GM23338 (cell line): ENCODE results near the gene DTL. TPM values are rescaled to one million over a fixed set of nuclear protein-coding genes. Genes with fewer than 3 reads are reported as not detected.

Experiments
- ATAC-seq: fragments of 200-7000 bp; cut with Tn5 transposase; 3 replicates; pipeline ENCODE4 v1.9.1; 2020
- DNase-seq: peaks from one replicate; pipeline ENCODE4 v3.0.0-alpha.2; 2015; ENCODE audit warnings: low spot score
- H2AFZ ChIP-seq: fragments of 200-600 bp; sonication (generic); 2 replicates; pipeline ENCODE4 v1.8.0; 2016; ENCODE audit warnings: antibody characterized with exemption, mild to moderate bottlenecking, moderate library complexity
- H3F3A ChIP-seq: fragments of 200-600 bp; sonication (generic); replicated peaks from 2 replicates; pipeline ENCODE4 v1.8.0; 2017; ENCODE audit warnings: antibody characterized with exemption, mixed run types, low read depth
- H3K27ac ChIP-seq: fragments of 200-600 bp; sonication (generic); 2 replicates; pipeline ENCODE4 v1.6.1; 2016; ENCODE audit warnings: low read depth
- H3K27me3 ChIP-seq: fragments of 200-600 bp; sonication (generic); 2 replicates; pipeline ENCODE4 v1.8.0; 2016; ENCODE audit warnings: mild to moderate bottlenecking, mixed run types, moderate library complexity; ENCODE audit not compliant: insufficient read depth
- H3K36me3 ChIP-seq: fragments of 200-600 bp; sonication (generic); 2 replicates; pipeline ENCODE4 v1.8.0; 2016; ENCODE audit warnings: mild to moderate bottlenecking; ENCODE audit not compliant: insufficient read depth
- H3K4me1 ChIP-seq: fragments of 200-600 bp; sonication (generic); 2 replicates; pipeline ENCODE4 v1.8.0; 2016; ENCODE audit warnings: mild to moderate bottlenecking, moderate library complexity; ENCODE audit not compliant: insufficient read depth
- H3K4me2 ChIP-seq: fragments of 200-600 bp; sonication (generic); 2 replicates; pipeline ENCODE4 v1.7.1; 2017; ENCODE audit warnings: mixed run types
- H3K4me3 ChIP-seq: fragments of 200-600 bp; sonication (generic); 2 replicates; pipeline ENCODE4 v1.6.1; 2016; ENCODE audit warnings: mixed run types
- H3K79me2 ChIP-seq: fragments of 200-600 bp; sonication (generic); replicated peaks from 2 replicates; pipeline ENCODE4 v1.8.0; 2017; ENCODE audit warnings: mild to moderate bottlenecking; ENCODE audit not compliant: insufficient read depth
- H3K9me2 ChIP-seq: fragments of 200-600 bp; sonication (generic); 2 replicates; pipeline ENCODE4 v1.8.0; 2017; ENCODE audit not compliant: insufficient read depth
- H4K20me1 ChIP-seq: fragments of 200-600 bp; sonication (generic); replicated peaks from 2 replicates; pipeline ENCODE4 v1.8.0; 2017; ENCODE audit warnings: mild to moderate bottlenecking; ENCODE audit not compliant: insufficient read depth
- H3K27ac Mint-ChIP-seq: 2 replicates; pipeline ENCODE4 v1.8.0; 2020; ENCODE audit warnings: inconsistent platforms, mild to moderate bottlenecking, moderate library complexity, mixed read lengths
- H3K27me3 Mint-ChIP-seq: 3 replicates; pipeline ENCODE4 v1.8.0; 2022; ENCODE audit warnings: low read depth, mild to moderate bottlenecking, moderate library complexity, mixed read lengths, inconsistent platforms; ENCODE audit not compliant: insufficient read depth, poor library complexity
- H3K36me3 Mint-ChIP-seq: 3 replicates; pipeline ENCODE4 v1.8.0; 2021; ENCODE audit warnings: low read depth, mild to moderate bottlenecking, inconsistent platforms, moderate library complexity, mixed read lengths
- H3K4me1 Mint-ChIP-seq: 3 replicates; pipeline ENCODE4 v1.8.0; 2020; ENCODE audit warnings: mild to moderate bottlenecking, inconsistent platforms, mixed read lengths
- H3K4me3 Mint-ChIP-seq: 3 replicates; pipeline ENCODE4 v1.8.0; 2021; ENCODE audit warnings: moderate library complexity, mild to moderate bottlenecking, inconsistent platforms, mixed read lengths
- H3K9me3 Mint-ChIP-seq: 3 replicates; pipeline ENCODE4 v1.8.0; 2020; ENCODE audit warnings: moderate library complexity, mild to moderate bottlenecking, inconsistent platforms, mixed read lengths
- CREB1 ChIP-seq: fragments of 250-450 bp; sonication (Bioruptor Pico); IDR thresholded peaks from 2 replicates; pipeline ENCODE4 v1.5.0; 2020; ENCODE audit warnings: low read depth, mild to moderate bottlenecking, moderate library complexity
- EZH2 ChIP-seq: fragments of 200-600 bp; sonication (generic); IDR thresholded peaks from one replicate; pipeline ENCODE4 v1.8.0; 2017; ENCODE audit warnings: antibody characterized with exemption, mild to moderate bottlenecking, low read depth; ENCODE audit not compliant: unreplicated experiment
- EZH2phosphoT487 ChIP-seq: fragments of 200-600 bp; sonication (generic); IDR thresholded peaks from one replicate; pipeline ENCODE4 v1.8.1; 2018; ENCODE audit warnings: antibody characterized with exemption; ENCODE audit not compliant: unreplicated experiment
- JUNB ChIP-seq: IDR thresholded peaks from one replicate; pipeline ENCODE4 v1.6.1; 2016; ENCODE audit warnings: antibody characterized with exemption; ENCODE audit not compliant: unreplicated experiment
- NANOG ChIP-seq: IDR thresholded peaks from 2 replicates; pipeline ENCODE4 v1.6.1; 2016; ENCODE audit warnings: antibody characterized with exemption, borderline replicate concordance
- POLR2AphosphoS5 ChIP-seq: IDR thresholded peaks from 2 replicates; pipeline ENCODE4 v1.6.1; 2016; ENCODE audit warnings: antibody characterized with exemption, low read depth
- STAT1 ChIP-seq: IDR thresholded peaks from one replicate; pipeline ENCODE4 v1.6.1; 2016; ENCODE audit warnings: antibody characterized with exemption; ENCODE audit not compliant: unreplicated experiment
- ZNF114 ChIP-seq: fragments of 250-450 bp; sonication (Bioruptor Pico); IDR thresholded peaks from 2 replicates; pipeline ENCODE4 v1.5.0; 2020; ENCODE audit warnings: mild to moderate bottlenecking, moderate library complexity
- polyA plus RNA-seq: library from polyadenylated mRNA; unstranded; fragments of >200 nt; fragmentation: Nextera tagmentation; extraction: Ambion mirVana; gene quantifications from 2 replicates; pipeline ENCODE4 v1.2.1, GENCODE V29; 2016
- total RNA-seq: library from RNA; depleted of rRNA; stranded (reverse); fragments of >200 nt; shearing (Covaris generic); gene quantifications from 2 replicates; pipeline ENCODE4 v1.2.3, GENCODE V29; 2014
- TF ChIP-seq, protein P1 (sequence below): fragments of 250-450 bp; sonication (Bioruptor Pico); IDR thresholded peaks from 2 replicates; pipeline ENCODE4 v1.5.0; 2020; ENCODE audit warnings: mild to moderate bottlenecking, moderate library complexity
- TF ChIP-seq, protein P2 (sequence below): IDR thresholded peaks from 2 replicates; pipeline ENCODE4 v1.6.1; 2016; ENCODE audit warnings: antibody characterized with exemption

The DTL gene
- total and polyA plus RNA-seq, 2 experiments from 2014 or later: 26.5 to 58.8 TPM

DNA sequence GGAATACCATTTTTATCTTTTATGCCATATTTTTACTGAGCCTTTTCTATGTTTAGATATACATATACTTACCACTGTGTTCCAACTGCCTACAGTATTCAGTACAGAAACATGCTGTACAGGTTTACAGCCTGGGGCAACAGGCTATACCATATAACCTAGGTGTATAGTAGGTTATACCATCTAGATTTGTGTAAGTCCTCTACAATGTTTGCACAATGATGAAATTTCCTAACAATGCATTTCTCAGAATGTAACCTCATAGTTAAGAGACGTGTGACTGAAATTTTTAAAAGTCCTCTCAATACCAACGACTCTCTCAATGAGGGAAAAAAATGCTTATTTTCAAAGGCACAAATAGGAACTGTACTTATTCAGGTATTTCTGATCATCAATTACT is 21.9 kb upstream of the DTL start (continued):
- TF ChIP-seq, protein P1, sequence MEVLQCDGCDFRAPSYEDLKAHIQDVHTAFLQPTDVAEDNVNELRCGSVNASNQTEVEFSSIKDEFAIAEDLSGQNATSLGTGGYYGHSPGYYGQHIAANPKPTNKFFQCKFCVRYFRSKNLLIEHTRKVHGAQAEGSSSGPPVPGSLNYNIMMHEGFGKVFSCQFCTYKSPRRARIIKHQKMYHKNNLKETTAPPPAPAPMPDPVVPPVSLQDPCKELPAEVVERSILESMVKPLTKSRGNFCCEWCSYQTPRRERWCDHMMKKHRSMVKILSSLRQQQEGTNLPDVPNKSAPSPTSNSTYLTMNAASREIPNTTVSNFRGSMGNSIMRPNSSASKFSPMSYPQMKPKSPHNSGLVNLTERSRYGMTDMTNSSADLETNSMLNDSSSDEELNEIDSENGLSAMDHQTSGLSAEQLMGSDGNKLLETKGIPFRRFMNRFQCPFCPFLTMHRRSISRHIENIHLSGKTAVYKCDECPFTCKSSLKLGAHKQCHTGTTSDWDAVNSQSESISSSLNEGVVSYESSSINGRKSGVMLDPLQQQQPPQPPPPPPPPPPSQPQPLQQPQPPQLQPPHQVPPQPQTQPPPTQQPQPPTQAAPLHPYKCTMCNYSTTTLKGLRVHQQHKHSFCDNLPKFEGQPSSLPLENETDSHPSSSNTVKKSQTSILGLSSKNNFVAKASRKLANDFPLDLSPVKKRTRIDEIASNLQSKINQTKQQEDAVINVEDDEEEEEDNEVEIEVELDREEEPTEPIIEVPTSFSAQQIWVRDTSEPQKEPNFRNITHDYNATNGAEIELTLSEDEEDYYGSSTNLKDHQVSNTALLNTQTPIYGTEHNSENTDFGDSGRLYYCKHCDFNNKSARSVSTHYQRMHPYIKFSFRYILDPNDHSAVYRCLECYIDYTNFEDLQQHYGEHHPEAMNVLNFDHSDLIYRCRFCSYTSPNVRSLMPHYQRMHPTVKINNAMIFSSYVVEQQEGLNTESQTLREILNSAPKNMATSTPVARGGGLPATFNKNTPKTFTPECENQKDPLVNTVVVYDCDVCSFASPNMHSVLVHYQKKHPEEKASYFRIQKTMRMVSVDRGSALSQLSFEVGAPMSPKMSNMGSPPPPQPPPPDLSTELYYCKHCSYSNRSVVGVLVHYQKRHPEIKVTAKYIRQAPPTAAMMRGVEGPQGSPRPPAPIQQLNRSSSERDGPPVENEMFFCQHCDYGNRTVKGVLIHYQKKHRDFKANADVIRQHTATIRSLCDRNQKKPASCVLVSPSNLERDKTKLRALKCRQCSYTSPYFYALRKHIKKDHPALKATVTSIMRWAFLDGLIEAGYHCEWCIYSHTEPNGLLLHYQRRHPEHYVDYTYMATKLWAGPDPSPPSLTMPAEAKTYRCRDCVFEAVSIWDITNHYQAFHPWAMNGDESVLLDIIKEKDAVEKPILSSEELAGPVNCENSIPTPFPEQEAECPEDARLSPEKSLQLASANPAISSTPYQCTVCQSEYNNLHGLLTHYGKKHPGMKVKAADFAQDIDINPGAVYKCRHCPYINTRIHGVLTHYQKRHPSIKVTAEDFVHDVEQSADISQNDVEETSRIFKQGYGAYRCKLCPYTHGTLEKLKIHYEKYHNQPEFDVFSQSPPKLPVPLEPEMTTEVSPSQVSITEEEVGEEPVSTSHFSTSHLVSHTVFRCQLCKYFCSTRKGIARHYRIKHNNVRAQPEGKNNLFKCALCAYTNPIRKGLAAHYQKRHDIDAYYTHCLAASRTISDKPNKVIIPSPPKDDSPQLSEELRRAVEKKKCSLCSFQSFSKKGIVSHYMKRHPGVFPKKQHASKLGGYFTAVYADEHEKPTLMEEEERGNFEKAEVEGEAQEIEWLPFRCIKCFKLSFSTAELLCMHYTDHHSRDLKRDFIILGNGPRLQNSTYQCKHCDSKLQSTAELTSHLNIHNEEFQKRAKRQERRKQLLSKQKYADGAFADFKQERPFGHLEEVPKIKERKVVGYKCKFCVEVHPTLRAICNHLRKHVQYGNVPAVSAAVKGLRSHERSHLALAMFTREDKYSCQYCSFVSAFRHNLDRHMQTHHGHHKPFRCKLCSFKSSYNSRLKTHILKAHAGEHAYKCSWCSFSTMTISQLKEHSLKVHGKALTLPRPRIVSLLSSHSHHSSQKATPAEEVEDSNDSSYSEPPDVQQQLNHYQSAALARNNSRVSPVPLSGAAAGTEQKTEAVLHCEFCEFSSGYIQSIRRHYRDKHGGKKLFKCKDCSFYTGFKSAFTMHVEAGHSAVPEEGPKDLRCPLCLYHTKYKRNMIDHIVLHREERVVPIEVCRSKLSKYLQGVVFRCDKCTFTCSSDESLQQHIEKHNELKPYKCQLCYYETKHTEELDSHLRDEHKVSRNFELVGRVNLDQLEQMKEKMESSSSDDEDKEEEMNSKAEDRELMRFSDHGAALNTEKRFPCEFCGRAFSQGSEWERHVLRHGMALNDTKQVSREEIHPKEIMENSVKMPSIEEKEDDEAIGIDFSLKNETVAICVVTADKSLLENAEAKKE (CRISPR knock-in tag): no peak
- no peak for TF ChIP-seq ZNF114 (CRISPR knock-in tag)

DNA sequence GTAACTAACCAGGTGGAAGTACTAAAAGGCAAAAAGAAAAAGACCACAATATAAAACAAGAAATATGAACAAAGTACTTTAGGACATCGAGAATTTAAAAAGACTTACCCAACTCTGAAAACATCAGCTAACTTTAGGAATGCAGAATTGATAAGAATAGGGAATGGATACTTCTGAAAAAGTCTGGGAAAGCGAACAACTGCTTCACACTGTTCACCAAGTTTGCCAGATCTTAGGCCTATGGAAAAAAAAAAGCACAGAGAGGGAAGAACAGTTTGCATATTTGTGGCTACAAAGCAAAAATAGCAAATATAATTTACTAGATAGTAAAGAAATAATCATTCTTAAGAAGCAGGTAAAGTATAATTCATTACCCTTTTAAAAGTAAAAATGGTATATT is 14.6 kb upstream of the DTL start:
- H3K27me3 ChIP-seq: no peaks in the 10 kb centered on the region
- no peak for DNase-seq
- no peaks in the 10 kb centered on the region for H3K4me1 ChIP-seq
- no peaks in the 10 kb centered on the region for H3F3A ChIP-seq
- H3K27ac ChIP-seq: no peak overlapping the region
- 0 out of 2 replicates have a peak, but pooled peaks cover 3% of the 10 kb centered on the region for H4K20me1 ChIP-seq
- no peaks in the 10 kb centered on the region for H3K27me3 Mint-ChIP-seq
- H3K4me2 ChIP-seq: no peak overlapping the region
- H3K27ac Mint-ChIP-seq: no peak overlapping the region
- H3K4me1 Mint-ChIP-seq: no peaks in the 10 kb centered on the region
- H3K9me3 Mint-ChIP-seq: peaks cover 11% of the 10 kb centered on the region
- no peak for ATAC-seq
- no peak overlapping the region for H2AFZ ChIP-seq
- H3K4me3 ChIP-seq: no peak overlapping the region
- H3K36me3 ChIP-seq: peaks cover 6% of the 10 kb centered on the region
- H3K36me3 Mint-ChIP-seq: peaks cover 37% of the 10 kb centered on the region
- H3K79me2 ChIP-seq: peaks cover 45% of the 10 kb centered on the region
- no peaks in the 10 kb centered on the region for H3K9me2 ChIP-seq
- no peak overlapping the region for H3K4me3 Mint-ChIP-seq
- TF ChIP-seq POLR2AphosphoS5: no peak
- no peak for TF ChIP-seq EZH2
- no peak for TF ChIP-seq JUNB
- TF ChIP-seq STAT1: no peak
- no peak for TF ChIP-seq EZH2phosphoT487
- TF ChIP-seq NANOG: no peak
- TF ChIP-seq, protein P2, sequence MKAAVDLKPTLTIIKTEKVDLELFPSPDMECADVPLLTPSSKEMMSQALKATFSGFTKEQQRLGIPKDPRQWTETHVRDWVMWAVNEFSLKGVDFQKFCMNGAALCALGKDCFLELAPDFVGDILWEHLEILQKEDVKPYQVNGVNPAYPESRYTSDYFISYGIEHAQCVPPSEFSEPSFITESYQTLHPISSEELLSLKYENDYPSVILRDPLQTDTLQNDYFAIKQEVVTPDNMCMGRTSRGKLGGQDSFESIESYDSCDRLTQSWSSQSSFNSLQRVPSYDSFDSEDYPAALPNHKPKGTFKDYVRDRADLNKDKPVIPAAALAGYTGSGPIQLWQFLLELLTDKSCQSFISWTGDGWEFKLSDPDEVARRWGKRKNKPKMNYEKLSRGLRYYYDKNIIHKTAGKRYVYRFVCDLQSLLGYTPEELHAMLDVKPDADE: no peak
- TF ChIP-seq CREB1 (CRISPR knock-in tag): no peak
- TF ChIP-seq, protein P1 (CRISPR knock-in tag): no peak
- TF ChIP-seq ZNF114 (CRISPR knock-in tag): no peak
